Glutamatergic neuron (in vitro differentiated cells): ENCODE measurements around the gene ATP1B1. TPM values are rescaled to one million over a fixed set of nuclear protein-coding genes. Genes with fewer than 3 reads are reported as not detected.

Experiments
- DNase-seq: peaks from one replicate; pipeline ENCODE4 v3.0.0; 2022
- H3K27ac Mint-ChIP-seq: one replicate; pipeline ENCODE4 v1.8.0; 2020; ENCODE audit warnings: mild to moderate bottlenecking, mixed read lengths, inconsistent platforms; ENCODE audit not compliant: unreplicated experiment
- H3K27me3 Mint-ChIP-seq: one replicate; pipeline ENCODE4 v1.8.0; 2020; ENCODE audit warnings: mild to moderate bottlenecking, moderate library complexity, mixed read lengths, inconsistent platforms; ENCODE audit not compliant: unreplicated experiment
- H3K36me3 Mint-ChIP-seq: one replicate; pipeline ENCODE4 v1.8.0; 2020; ENCODE audit warnings: mild to moderate bottlenecking, mixed read lengths, inconsistent platforms; ENCODE audit not compliant: unreplicated experiment
- H3K4me1 Mint-ChIP-seq: one replicate; pipeline ENCODE4 v1.8.0; 2020; ENCODE audit warnings: mild to moderate bottlenecking, low read depth, mixed read lengths, inconsistent platforms; ENCODE audit not compliant: unreplicated experiment
- H3K4me3 Mint-ChIP-seq: one replicate; pipeline ENCODE4 v1.8.0; 2020; ENCODE audit warnings: mild to moderate bottlenecking, mixed read lengths, inconsistent platforms; ENCODE audit not compliant: unreplicated experiment
- H3K9me3 Mint-ChIP-seq: one replicate; pipeline ENCODE4 v1.8.0; 2020; ENCODE audit warnings: mild to moderate bottlenecking, moderate library complexity, mixed read lengths, inconsistent platforms; ENCODE audit not compliant: unreplicated experiment
- CTCF ChIP-seq: fragments of 200-600 bp; sonication (generic); IDR thresholded peaks from one replicate; pipeline ENCODE4 v1.5.0; 2021; ENCODE audit not compliant: partially characterized antibody, unreplicated experiment
- total RNA-seq: library from RNA; stranded (reverse); fragmentation: NEBNext Ultra II Directional; extraction: Animal tissue kit (Norgen Biotek cat#: 25700); gene quantifications from one replicate; pipeline ENCODE4 v1.2.1, GENCODE V29; 2021; ENCODE audit not compliant: unreplicated experiment

ATP1B1 gene
- total RNA-seq, 1 donor from 2014 or later: 108 TPM

GRCh38 chr1:169148472-169149252 lies 42.2 kb downstream of the ATP1B1 start:
- H3K9me3 Mint-ChIP-seq: no peaks in the 10 kb centered on the region
- H3K4me1 Mint-ChIP-seq: no peaks in the 10 kb centered on the region
- H3K27me3 Mint-ChIP-seq: peaks cover 2% of the 10 kb centered on the region
- DNase-seq: no peak
- H3K27ac Mint-ChIP-seq: no peak overlapping the region
- no peak for TF ChIP-seq CTCF
- H3K36me3 Mint-ChIP-seq: no peaks in the 10 kb centered on the region
- H3K4me3 Mint-ChIP-seq: no peak overlapping the region

- TF ChIP-seq CTCF: no peak
- Mint-ChIP-seq H3K4me1 (no peaks in the 10 kb centered on the region), H3K9me3 (no peaks in the 10 kb centered on the region), H3K36me3 (no peaks in the 10 kb centered on the region), H3K27me3 (no peaks in the 10 kb centered on the region), H3K4me3 (no peak overlapping the region), H3K27ac (no peak overlapping the region)
- DNase-seq: no peak
These were observed 43.2 kb downstream of the ATP1B1 start for GRCh38 chr1:169149555-169150286.

- Mint-ChIP-seq H3K36me3 (no peaks in the 10 kb centered on the region), H3K9me3 (no peaks in the 10 kb centered on the region), H3K27me3 (no peaks in the 10 kb centered on the region), H3K4me1 (no peaks in the 10 kb centered on the region), H3K27ac (no peak overlapping the region), H3K4me3 (no peak overlapping the region)
- no peak for TF ChIP-seq CTCF
- DNase-seq: no peak
These were observed 44.3 kb downstream of the ATP1B1 start for GRCh38 chr1:169150641-169151337.

GRCh38 chr1:169151338-169151837 lies 44.9 kb downstream of the ATP1B1 start:
- no peak overlapping the region for H3K27ac Mint-ChIP-seq
- no peaks in the 10 kb centered on the region for H3K9me3 Mint-ChIP-seq
- no peak overlapping the region for H3K4me3 Mint-ChIP-seq
- DNase-seq: no peak
- no peaks in the 10 kb centered on the region for H3K36me3 Mint-ChIP-seq
- no peak for TF ChIP-seq CTCF
- H3K27me3 Mint-ChIP-seq: no peaks in the 10 kb centered on the region
- no peaks in the 10 kb centered on the region for H3K4me1 Mint-ChIP-seq
